ENCODE results near the gene BRSK2. TPM values are rescaled to one million over a fixed set of nuclear protein-coding genes. Genes with fewer than 3 reads are reported as not detected.

The BRSK2 gene
- total RNA-seq, 6 donors from 2014 or later, result 0.11 to 0.54 (median 0.25) TPM; not detected in 2

DNA sequence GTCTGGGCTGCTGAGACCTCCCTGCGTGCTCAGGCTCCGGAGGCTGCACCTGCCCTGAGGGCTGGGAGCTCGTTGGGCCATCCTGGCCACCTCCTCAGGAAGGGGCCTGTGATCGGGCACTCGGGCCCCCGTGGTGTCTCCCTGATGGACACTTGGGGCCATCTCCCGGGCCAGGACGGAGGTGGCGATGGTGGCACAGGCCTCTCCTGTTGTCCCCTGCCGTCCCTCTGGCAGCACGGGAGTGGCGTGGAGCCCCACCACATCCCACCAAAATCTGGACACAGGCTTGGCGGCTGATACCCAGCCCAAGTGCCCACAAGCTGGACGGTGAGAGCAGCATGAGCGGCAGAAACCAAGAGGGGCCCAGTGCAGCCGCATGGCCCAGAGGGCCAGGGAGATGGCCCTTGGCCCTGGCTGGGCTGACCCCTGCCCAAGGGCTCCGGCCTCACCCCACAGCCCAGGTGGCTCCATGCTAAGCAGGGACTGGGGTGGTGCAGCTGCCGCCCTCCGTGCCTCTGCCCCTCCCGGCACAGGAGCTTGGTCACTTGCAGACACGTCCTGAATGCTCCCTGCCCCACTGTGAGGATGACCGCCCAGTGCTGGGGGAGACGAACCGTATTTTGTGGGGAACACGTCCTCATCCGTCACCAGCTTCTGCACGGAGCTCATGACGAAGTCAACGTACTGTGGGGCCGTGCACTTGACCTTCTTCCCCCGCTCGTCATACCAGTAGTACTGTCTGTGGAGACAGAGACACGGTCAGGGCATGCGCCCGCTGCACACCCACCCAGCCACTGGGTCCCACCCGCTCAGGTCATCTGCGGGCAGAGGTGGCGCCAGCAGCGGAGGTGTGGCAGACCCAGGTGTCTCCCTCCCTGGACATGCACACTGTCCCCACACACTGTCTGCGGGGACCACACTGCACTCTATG lies 81.2 kb downstream of the BRSK2 start:
- no peaks in the 10 kb centered on the region for H3K9me3 ChIP-seq
- no peaks in the 10 kb centered on the region for H3K4me1 ChIP-seq
- no peak overlapping the region for H3K4me3 ChIP-seq
- DNase-seq, result peak in 1 of 2 donors; percentile 77
- no peak for ATAC-seq (ENCODE audit: low FRiP score in 2 of 2)
- no peaks in the 10 kb centered on the region for H3K27me3 ChIP-seq
- 96% methylated on average over 9 to 40 of the region's 40 CpGs for WGBS, 2 donors
- peaks cover 6 to 90% (median 62%) of the 10 kb centered on the region in 4 donors for H3K36me3 ChIP-seq
- no peak overlapping the region for H3K27ac ChIP-seq
- no peak for TF ChIP-seq CTCF (IDR thresholded peaks at IDR 0.05)
- TF ChIP-seq POLR2A (IDR thresholded peaks at IDR 0.05), result no peak

DNA sequence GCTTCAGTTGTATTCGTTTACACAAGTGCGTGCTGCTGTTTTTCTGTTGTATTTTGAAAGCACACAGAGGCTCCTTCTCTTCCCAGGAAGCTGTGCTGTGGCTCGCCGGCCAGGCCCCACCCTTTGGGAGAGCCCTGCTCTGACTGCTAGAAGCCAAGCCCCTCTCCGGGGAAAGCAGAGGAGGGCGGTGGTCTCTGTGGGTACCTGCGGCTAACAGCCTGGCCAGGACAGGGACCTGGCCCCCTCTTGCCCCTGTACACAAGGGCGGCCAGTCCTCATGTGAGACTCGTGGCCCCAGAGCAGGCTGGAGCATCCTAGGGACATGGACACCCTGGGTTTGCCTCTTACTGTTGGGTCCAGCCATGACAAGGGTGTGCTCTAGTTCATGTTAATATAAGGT lies 82.0 kb downstream of the BRSK2 start:
- 79 to 87% methylated on average over 9 of the region's 9 CpGs for WGBS, 2 donors
- DNase-seq (peak in 1 of 2 donors; percentile 63), ATAC-seq (ENCODE audit: low FRiP score in 2 of 2) (no peak)
- TF ChIP-seq EP300 (IDR thresholded peaks at IDR 0.05) (no peak), POLR2AphosphoS5 (IDR thresholded peaks at IDR 0.05) (no peak), CTCF (IDR thresholded peaks at IDR 0.05) (no peak), POLR2A (IDR thresholded peaks at IDR 0.05) (no peak)
- H3K4me1 ChIP-seq, result no peaks in the 10 kb centered on the region
- no peaks in the 10 kb centered on the region for H3K9me3 ChIP-seq
- no peak overlapping the region for H3K27ac ChIP-seq
- H3K4me3 ChIP-seq, result no peak overlapping the region
- H3K27me3 ChIP-seq, result no peaks in the 10 kb centered on the region
- peaks cover 6 to 96% (median 66%) of the 10 kb centered on the region in 4 donors for H3K36me3 ChIP-seq

GRCh38 chr11:1472180-1473005 lies 82.7 kb downstream of the BRSK2 start:
- Histone ChIP-seq H3K27me3 (no peaks in the 10 kb centered on the region), H3K9me3 (no peaks in the 10 kb centered on the region), H3K27ac (no peak overlapping the region), H3K36me3 (peaks cover 6 to 96% (median 72%) of the 10 kb centered on the region in 4 donors), H3K4me3 (no peak overlapping the region), H3K4me1 (no peaks in the 10 kb centered on the region)
- ATAC-seq (ENCODE audit: low FRiP score in 2 of 2) (no peak), DNase-seq (peak in 1 of 2 donors; percentile 69)
- no peak for TF ChIP-seq CTCF (IDR thresholded peaks at IDR 0.05)
- 90 to 93% methylated on average over 5 to 19 of the region's 21 CpGs for WGBS, 2 donors

DNA sequence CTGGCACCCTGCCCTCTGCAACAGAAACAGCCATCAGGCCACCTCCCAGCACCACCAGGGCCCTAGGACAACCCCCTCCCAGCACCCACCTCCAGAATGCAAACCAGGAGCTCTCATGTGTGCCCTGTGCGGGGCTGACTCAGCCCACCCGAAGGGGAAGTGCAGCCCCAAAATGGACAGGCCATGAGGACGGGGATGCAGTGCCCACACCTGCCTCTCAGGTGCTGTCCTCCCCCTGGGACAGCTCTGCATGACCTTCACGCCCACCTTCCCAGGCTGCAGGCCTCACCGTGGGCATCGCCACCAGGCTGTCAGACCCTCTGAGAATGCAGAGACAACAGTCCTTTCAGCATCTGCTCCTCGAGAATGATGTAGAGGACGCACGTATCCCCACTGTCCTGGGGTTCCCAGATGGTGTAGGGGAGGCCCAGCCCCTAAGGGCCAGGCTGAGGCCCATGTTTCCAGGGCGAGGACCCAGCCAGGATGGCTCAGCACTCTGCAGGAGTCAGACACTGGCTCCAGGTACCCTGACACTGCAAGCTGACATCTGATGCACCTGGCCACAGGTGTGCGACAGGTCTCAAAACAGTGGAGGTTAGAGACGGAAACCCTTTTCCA lies 83.4 kb downstream of the BRSK2 start:
- 89 to 96% methylated on average over 5 to 12 of the region's 12 CpGs for WGBS, 2 donors
- H3K27me3 ChIP-seq, result no peaks in the 10 kb centered on the region
- peak in 1 of 2 donors; percentile 38 for DNase-seq
- H3K4me1 ChIP-seq, result peaks cover 0 to 2% (median 0%) of the 10 kb centered on the region in 4 donors
- H3K4me3 ChIP-seq, result no peak overlapping the region
- TF ChIP-seq POLR2A (IDR thresholded peaks at IDR 0.05) (no peak), POLR2AphosphoS5 (IDR thresholded peaks at IDR 0.05) (no peak), CTCF (IDR thresholded peaks at IDR 0.05) (no peak), EP300 (IDR thresholded peaks at IDR 0.05) (no peak)
- ATAC-seq (ENCODE audit: low FRiP score in 2 of 2), result no peak
- H3K36me3 ChIP-seq, result peaks cover 8 to 100% (median 78%) of the 10 kb centered on the region in 4 donors
- H3K27ac ChIP-seq, result no peak overlapping the region
- H3K9me3 ChIP-seq, result no peaks in the 10 kb centered on the region

Data from upper lobe of left lung (tissue), 6 donors.